ENCODE data around the gene MACROD2.

MACROD2 gene

GRCh38 chr20:15924556-15924955 lies 1929.2 kb downstream of the MACROD2 start:
- no peaks in the 10 kb centered on the region for H3K27me3 ChIP-seq (ENCODE audit: control insufficient read depth, insufficient read depth, low read length)
- peaks cover 11% of the 10 kb centered on the region for H3K4me1 ChIP-seq
- H3K4me2 ChIP-seq (ENCODE audit: low read length): no peak overlapping the region
- no peak overlapping the region for H2AFZ ChIP-seq
- no peaks in the 10 kb centered on the region for H3K9me3 ChIP-seq (ENCODE audit: control insufficient read depth, low read length)
- H3K27ac ChIP-seq: no peak overlapping the region
- H3K36me3 ChIP-seq (ENCODE audit: control insufficient read depth, insufficient read depth, low read length): no peaks in the 10 kb centered on the region
- no peaks in the 10 kb centered on the region for H3K79me2 ChIP-seq
- no peak overlapping the region for H3K4me3 ChIP-seq (ENCODE audit: low read depth, low read length)
- TF ChIP-seq, protein P1, sequence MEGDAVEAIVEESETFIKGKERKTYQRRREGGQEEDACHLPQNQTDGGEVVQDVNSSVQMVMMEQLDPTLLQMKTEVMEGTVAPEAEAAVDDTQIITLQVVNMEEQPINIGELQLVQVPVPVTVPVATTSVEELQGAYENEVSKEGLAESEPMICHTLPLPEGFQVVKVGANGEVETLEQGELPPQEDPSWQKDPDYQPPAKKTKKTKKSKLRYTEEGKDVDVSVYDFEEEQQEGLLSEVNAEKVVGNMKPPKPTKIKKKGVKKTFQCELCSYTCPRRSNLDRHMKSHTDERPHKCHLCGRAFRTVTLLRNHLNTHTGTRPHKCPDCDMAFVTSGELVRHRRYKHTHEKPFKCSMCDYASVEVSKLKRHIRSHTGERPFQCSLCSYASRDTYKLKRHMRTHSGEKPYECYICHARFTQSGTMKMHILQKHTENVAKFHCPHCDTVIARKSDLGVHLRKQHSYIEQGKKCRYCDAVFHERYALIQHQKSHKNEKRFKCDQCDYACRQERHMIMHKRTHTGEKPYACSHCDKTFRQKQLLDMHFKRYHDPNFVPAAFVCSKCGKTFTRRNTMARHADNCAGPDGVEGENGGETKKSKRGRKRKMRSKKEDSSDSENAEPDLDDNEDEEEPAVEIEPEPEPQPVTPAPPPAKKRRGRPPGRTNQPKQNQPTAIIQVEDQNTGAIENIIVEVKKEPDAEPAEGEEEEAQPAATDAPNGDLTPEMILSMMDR (IDR thresholded peaks at IDR 0.05): no peak
- H3K9ac ChIP-seq: no peak overlapping the region

GRCh38 chr20:15925376-15925775 lies 1930.1 kb downstream of the MACROD2 start:
- no peaks in the 10 kb centered on the region for H3K27me3 ChIP-seq (ENCODE audit: control insufficient read depth, insufficient read depth, low read length)
- no peaks in the 10 kb centered on the region for H3K9me3 ChIP-seq (ENCODE audit: control insufficient read depth, low read length)
- H3K9ac ChIP-seq: no peak overlapping the region
- no peaks in the 10 kb centered on the region for H3K79me2 ChIP-seq
- H3K4me2 ChIP-seq (ENCODE audit: low read length): no peak overlapping the region
- no peaks in the 10 kb centered on the region for H3K36me3 ChIP-seq (ENCODE audit: control insufficient read depth, insufficient read depth, low read length)
- H3K4me3 ChIP-seq (ENCODE audit: low read depth, low read length): no peak overlapping the region
- peaks cover 11% of the 10 kb centered on the region for H3K4me1 ChIP-seq
- no peak overlapping the region for H2AFZ ChIP-seq
- H3K27ac ChIP-seq: no peak overlapping the region
- TF ChIP-seq, protein P1 (IDR thresholded peaks at IDR 0.05): no peak

DNA sequence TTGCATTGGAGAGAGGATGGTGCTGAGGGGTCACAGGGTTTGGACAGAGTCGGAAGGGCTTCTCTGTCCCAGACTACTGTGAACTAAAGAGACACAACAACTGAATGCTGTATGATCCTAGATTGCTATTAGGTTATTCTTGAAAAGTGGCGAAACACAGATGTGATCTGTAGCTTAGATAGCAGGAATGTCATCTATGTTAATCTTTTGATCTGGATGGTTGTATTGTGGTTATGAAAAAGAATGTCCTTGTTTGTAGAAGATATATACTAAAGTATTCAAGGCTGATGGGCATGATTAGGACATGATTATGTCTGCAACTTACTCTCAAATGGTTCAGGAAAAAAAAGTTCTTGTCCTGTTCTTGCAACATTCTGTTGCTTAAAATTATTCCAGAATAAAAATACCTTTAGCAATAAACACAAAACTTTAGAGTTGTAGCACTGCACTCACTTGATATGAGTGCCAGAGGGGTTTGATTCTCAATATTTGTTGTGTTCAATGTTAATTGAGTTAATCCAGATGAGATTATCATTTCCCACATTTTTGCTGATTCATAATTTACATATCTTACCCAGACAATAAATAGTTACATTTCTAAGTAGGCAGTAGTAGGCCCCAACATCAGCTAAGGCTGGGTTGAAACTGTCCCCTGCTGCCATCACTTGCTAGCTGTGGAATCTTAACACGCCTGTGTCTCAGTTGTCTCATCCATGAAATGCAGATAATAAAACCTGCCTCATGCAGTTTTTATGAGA lies 1932.8 kb downstream of the MACROD2 start:
- no peaks in the 10 kb centered on the region for H3K27me3 ChIP-seq (ENCODE audit: control insufficient read depth, insufficient read depth, low read length)
- peaks cover 11% of the 10 kb centered on the region for H3K4me1 ChIP-seq
- no peaks in the 10 kb centered on the region for H3K9me3 ChIP-seq (ENCODE audit: control insufficient read depth, low read length)
- peak overlapping the region; percentile 44 for H3K4me2 ChIP-seq (ENCODE audit: low read length)
- H2AFZ ChIP-seq: peak overlapping the region; percentile 6
- no peaks in the 10 kb centered on the region for H3K79me2 ChIP-seq
- no peak overlapping the region for H3K9ac ChIP-seq
- no peak overlapping the region for H3K4me3 ChIP-seq (ENCODE audit: low read depth, low read length)
- no peak overlapping the region for H3K27ac ChIP-seq
- TF ChIP-seq, protein P1 (IDR thresholded peaks at IDR 0.05): no peak
- no peaks in the 10 kb centered on the region for H3K36me3 ChIP-seq (ENCODE audit: control insufficient read depth, insufficient read depth, low read length)

- H3K27ac ChIP-seq: no peak overlapping the region
- H3K36me3 ChIP-seq (ENCODE audit: control insufficient read depth, insufficient read depth, low read length): no peaks in the 10 kb centered on the region
- no peak overlapping the region for H3K4me2 ChIP-seq (ENCODE audit: low read length)
- H3K9ac ChIP-seq: no peak overlapping the region
- no peaks in the 10 kb centered on the region for H3K79me2 ChIP-seq
- no peak overlapping the region for H2AFZ ChIP-seq
- H3K27me3 ChIP-seq (ENCODE audit: control insufficient read depth, insufficient read depth, low read length): no peaks in the 10 kb centered on the region
- H3K4me1 ChIP-seq: peaks cover 11% of the 10 kb centered on the region
- H3K9me3 ChIP-seq (ENCODE audit: control insufficient read depth, low read length): no peaks in the 10 kb centered on the region
- no peak overlapping the region for H3K4me3 ChIP-seq (ENCODE audit: low read depth, low read length)
- TF ChIP-seq, protein P1 (IDR thresholded peaks at IDR 0.05): no peak
Measured at GRCh38 chr20:15928946-15929345, 1933.6 kb downstream of the MACROD2 start.

Data from parathyroid adenoma (tissue), 2 donors.